Measurements from ENCODE around the gene SLC4A5.
"Not testable (repeated sequence)": the region's sequence is repeated elsewhere in the genome, so short reads cannot be mapped to it uniquely, and the experiment has no call there.

Gene SLC4A5

DNA sequence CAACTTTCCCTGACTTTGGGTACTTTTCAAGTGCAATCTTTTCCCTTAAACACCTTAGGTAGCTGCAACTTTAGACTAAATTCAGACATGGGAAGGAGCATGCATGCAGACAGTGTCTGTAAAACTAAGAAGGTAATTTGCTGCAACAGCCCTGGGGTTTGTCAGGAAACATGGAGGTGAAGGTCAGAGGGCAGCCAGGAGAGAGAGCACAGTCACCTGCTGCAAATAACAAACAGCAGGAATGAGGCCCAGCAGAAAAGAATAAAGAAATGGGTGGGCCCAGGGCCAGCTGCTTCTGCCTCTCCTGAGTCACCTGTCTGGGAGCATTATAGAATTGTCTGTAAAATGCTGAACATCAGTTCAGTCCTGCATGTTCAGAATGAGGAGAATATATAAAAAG, 109.6 kb downstream of the SLC4A5 start:
- Histone ChIP-seq H3K23ac (ENCODE audit: low read length) (no peak overlapping the region), H3K27ac (ENCODE audit: low read depth, low read length) (no peak overlapping the region), H3K79me1 (ENCODE audit: low read length) (no peaks in the 10 kb centered on the region), H3K27me3 (ENCODE audit: insufficient read depth, low read length) (no peaks in the 10 kb centered on the region), H3K9ac (ENCODE audit: low read length) (no peak overlapping the region), H4K8ac (ENCODE audit: low read depth, low read length) (no peak overlapping the region), H4K12ac (ENCODE audit: low read depth, low read length) (no peak overlapping the region), H3K18ac (ENCODE audit: low read length) (no peak overlapping the region), H3K9me3 (ENCODE audit: insufficient read depth, low read depth, low read length) (peaks cover 2% of the 10 kb centered on the region), H3K4ac (ENCODE audit: low read depth, low read length) (no peak overlapping the region), H3K36me3 (ENCODE audit: control insufficient read depth in 1 of 2, insufficient read depth in 2 of 2, low read length in 2 of 2) (no peaks in the 10 kb centered on the region), H2AK5ac (ENCODE audit: low read length) (no peak overlapping the region), H2BK5ac (ENCODE audit: low read depth, low read length, poor library complexity) (no peak overlapping the region), H3K79me2 (ENCODE audit: control insufficient read depth, insufficient read depth, low read length, poor library complexity) (no peaks in the 10 kb centered on the region), H2BK12ac (ENCODE audit: low read length) (no peak overlapping the region), H2AFZ (ENCODE audit: insufficient read depth, low read length, poor library complexity) (no peak overlapping the region), H3K4me2 (ENCODE audit: low read length) (no peak overlapping the region), H2BK120ac (ENCODE audit: insufficient read depth, low read length, poor library complexity) (no peak overlapping the region), H3K4me3 (ENCODE audit: low read depth, low read length) (no peak overlapping the region), H3K4me1 (ENCODE audit: control insufficient read depth in 1 of 2, insufficient read depth in 2 of 2, low read length in 2 of 2) (peaks cover 0 to 1% of the 10 kb centered on the region in 2 experiments), H3K14ac (ENCODE audit: low read length) (no peak overlapping the region), H4K91ac (ENCODE audit: low read depth, low read length) (no peak overlapping the region)
- DNase-seq, result no peak

DNA sequence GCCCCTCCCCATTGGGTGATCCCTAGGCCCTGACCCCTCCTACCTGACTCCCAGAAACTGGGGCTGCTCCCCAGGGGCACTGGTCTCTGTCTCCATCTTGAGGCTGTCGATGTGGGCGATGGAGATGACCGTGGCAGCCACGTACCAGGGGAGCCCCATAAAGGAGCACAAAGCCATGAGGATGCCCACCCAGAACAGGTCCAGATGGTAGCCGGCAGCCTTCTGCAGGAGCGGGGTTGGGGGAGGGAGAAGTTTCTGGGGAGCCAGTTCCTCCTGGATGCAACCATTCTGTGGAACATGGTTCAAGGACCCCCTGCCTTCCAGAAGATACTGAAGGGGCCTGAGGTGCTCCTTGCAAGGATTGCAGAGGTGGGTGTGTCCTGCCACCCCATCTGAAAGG, 110.8 kb downstream of the SLC4A5 start:
- no peak overlapping the region for H4K12ac ChIP-seq (ENCODE audit: low read depth, low read length)
- H3K23ac ChIP-seq (ENCODE audit: low read length), result no peak overlapping the region
- no peak overlapping the region for H2BK12ac ChIP-seq (ENCODE audit: low read length)
- DNase-seq, result no peak
- no peaks in the 10 kb centered on the region for H3K79me1 ChIP-seq (ENCODE audit: low read length)
- H3K27ac ChIP-seq (ENCODE audit: low read depth, low read length), result no peak overlapping the region
- no peak overlapping the region for H3K18ac ChIP-seq (ENCODE audit: low read length)
- peaks cover 0 to 3% of the 10 kb centered on the region in 2 experiments for H3K4me1 ChIP-seq (ENCODE audit: control insufficient read depth in 1 of 2, insufficient read depth in 2 of 2, low read length in 2 of 2)
- H2AK5ac ChIP-seq (ENCODE audit: low read length), result no peak overlapping the region
- peaks cover 2% of the 10 kb centered on the region for H3K9me3 ChIP-seq (ENCODE audit: insufficient read depth, low read depth, low read length)
- H3K36me3 ChIP-seq (ENCODE audit: control insufficient read depth in 1 of 2, insufficient read depth in 2 of 2, low read length in 2 of 2), result no peaks in the 10 kb centered on the region
- no peak overlapping the region for H3K4ac ChIP-seq (ENCODE audit: low read depth, low read length)
- no peak overlapping the region for H2BK120ac ChIP-seq (ENCODE audit: insufficient read depth, low read length, poor library complexity)
- H2AFZ ChIP-seq (ENCODE audit: insufficient read depth, low read length, poor library complexity), result no peak overlapping the region
- H3K4me2 ChIP-seq (ENCODE audit: low read length), result no peak overlapping the region
- H2BK5ac ChIP-seq (ENCODE audit: low read depth, low read length, poor library complexity), result no peak overlapping the region
- H3K9ac ChIP-seq (ENCODE audit: low read length), result no peak overlapping the region
- no peak overlapping the region for H4K91ac ChIP-seq (ENCODE audit: low read depth, low read length)
- H3K4me3 ChIP-seq (ENCODE audit: low read depth, low read length), result no peak overlapping the region
- H4K8ac ChIP-seq (ENCODE audit: low read depth, low read length), result no peak overlapping the region
- no peaks in the 10 kb centered on the region for H3K27me3 ChIP-seq (ENCODE audit: insufficient read depth, low read length)
- no peaks in the 10 kb centered on the region for H3K79me2 ChIP-seq (ENCODE audit: control insufficient read depth, insufficient read depth, low read length, poor library complexity)
- no CpG with 5 or more reads among the region's 6 CpGs for WGBS (ENCODE audit: extremely low coverage, insufficient coverage, insufficient read length)
- H3K14ac ChIP-seq (ENCODE audit: low read length), result no peak overlapping the region

DNA sequence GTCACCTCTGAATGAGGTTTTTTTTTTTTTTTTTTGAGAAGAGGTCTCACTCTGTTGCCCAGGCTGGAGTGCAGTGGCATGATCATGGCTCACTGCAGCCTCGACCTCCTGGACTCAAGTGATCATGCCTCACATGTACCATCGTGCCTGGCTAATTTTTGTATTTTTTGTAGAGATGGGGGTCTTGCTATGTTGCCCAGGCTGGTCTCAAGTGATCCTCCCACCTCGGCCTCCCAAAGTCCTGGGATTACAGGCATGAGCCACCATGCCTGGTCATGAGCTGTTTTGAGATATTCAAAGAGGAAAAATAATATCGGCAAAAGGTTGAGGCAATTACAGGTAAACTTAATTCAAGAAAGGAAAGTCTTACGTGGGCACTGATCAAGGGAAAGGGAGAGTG, 113.4 kb downstream of the SLC4A5 start:
- H3K27me3 ChIP-seq (ENCODE audit: insufficient read depth, low read length); H3K27ac ChIP-seq (ENCODE audit: low read depth, low read length); H3K4me2 ChIP-seq (ENCODE audit: low read length); H2AK5ac ChIP-seq (ENCODE audit: low read length); H3K9ac ChIP-seq (ENCODE audit: low read length); H2BK120ac ChIP-seq (ENCODE audit: insufficient read depth, low read length, poor library complexity); H3K23ac ChIP-seq (ENCODE audit: low read length); H4K12ac ChIP-seq (ENCODE audit: low read depth, low read length); H2BK12ac ChIP-seq (ENCODE audit: low read length); H3K9me3 ChIP-seq (ENCODE audit: insufficient read depth, low read depth, low read length); H3K79me2 ChIP-seq (ENCODE audit: control insufficient read depth, insufficient read depth, low read length, poor library complexity); H4K91ac ChIP-seq (ENCODE audit: low read depth, low read length); H3K79me1 ChIP-seq (ENCODE audit: low read length); H3K4me3 ChIP-seq (ENCODE audit: low read depth, low read length); H3K36me3 ChIP-seq (ENCODE audit: control insufficient read depth in 1 of 2, insufficient read depth in 2 of 2, low read length in 2 of 2); H2BK5ac ChIP-seq (ENCODE audit: low read depth, low read length, poor library complexity); DNase-seq; H2AFZ ChIP-seq (ENCODE audit: insufficient read depth, low read length, poor library complexity); H4K8ac ChIP-seq (ENCODE audit: low read depth, low read length); H3K4ac ChIP-seq (ENCODE audit: low read depth, low read length); H3K14ac ChIP-seq (ENCODE audit: low read length); H3K18ac ChIP-seq (ENCODE audit: low read length): not testable (repeated sequence)
- no CpG with 5 or more reads among the region's 5 CpGs for WGBS (ENCODE audit: extremely low coverage, insufficient coverage, insufficient read length)
- H3K4me1 ChIP-seq (ENCODE audit: control insufficient read depth in 1 of 2, insufficient read depth in 2 of 2, low read length in 2 of 2), result peaks cover 9 to 15% of the 10 kb centered on the region in 2 experiments

DNA sequence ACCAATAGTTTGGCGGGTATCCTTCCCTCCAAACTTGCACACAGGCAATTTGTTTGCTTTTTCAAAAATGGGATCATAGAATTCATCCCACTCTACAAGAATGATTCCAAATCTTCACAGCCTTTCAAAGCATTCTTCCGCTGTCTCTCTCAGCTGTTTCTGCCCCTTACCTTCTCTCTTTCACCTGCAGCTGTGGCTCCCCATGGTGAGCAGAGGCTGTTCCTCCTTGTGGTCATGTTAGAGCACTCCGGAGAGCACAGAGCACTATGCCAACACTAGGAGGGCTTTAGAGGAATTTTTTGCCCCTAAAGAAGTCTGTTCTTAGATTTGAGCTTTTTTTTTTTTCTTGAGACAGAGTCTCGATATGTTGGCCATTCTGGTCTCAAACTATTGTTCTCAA, 114.4 kb downstream of the SLC4A5 start:
- Histone ChIP-seq H3K79me2 (ENCODE audit: control insufficient read depth, insufficient read depth, low read length, poor library complexity) (no peaks in the 10 kb centered on the region), H3K9me3 (ENCODE audit: insufficient read depth, low read depth, low read length) (peaks cover 5% of the 10 kb centered on the region), H3K79me1 (ENCODE audit: low read length) (no peaks in the 10 kb centered on the region), H2AK5ac (ENCODE audit: low read length) (no peak overlapping the region), H3K4ac (ENCODE audit: low read depth, low read length) (no peak overlapping the region), H2BK120ac (ENCODE audit: insufficient read depth, low read length, poor library complexity) (no peak overlapping the region), H3K14ac (ENCODE audit: low read length) (no peak overlapping the region), H3K9ac (ENCODE audit: low read length) (no peak overlapping the region), H3K27me3 (ENCODE audit: insufficient read depth, low read length) (no peaks in the 10 kb centered on the region), H3K23ac (ENCODE audit: low read length) (no peak overlapping the region), H3K4me1 (ENCODE audit: control insufficient read depth in 1 of 2, insufficient read depth in 2 of 2, low read length in 2 of 2) (peaks cover 9 to 19% of the 10 kb centered on the region in 2 experiments), H4K12ac (ENCODE audit: low read depth, low read length) (no peak overlapping the region), H2BK12ac (ENCODE audit: low read length) (no peak overlapping the region), H2AFZ (ENCODE audit: insufficient read depth, low read length, poor library complexity) (no peak overlapping the region), H2BK5ac (ENCODE audit: low read depth, low read length, poor library complexity) (no peak overlapping the region), H3K4me3 (ENCODE audit: low read depth, low read length) (no peak overlapping the region), H3K27ac (ENCODE audit: low read depth, low read length) (no peak overlapping the region), H3K4me2 (ENCODE audit: low read length) (no peak overlapping the region), H3K18ac (ENCODE audit: low read length) (no peak overlapping the region), H4K8ac (ENCODE audit: low read depth, low read length) (no peak overlapping the region), H3K36me3 (ENCODE audit: control insufficient read depth in 1 of 2, insufficient read depth in 2 of 2, low read length in 2 of 2) (no peaks in the 10 kb centered on the region), H4K91ac (ENCODE audit: low read depth, low read length) (no peak overlapping the region)
- no peak for DNase-seq
- no CpG with 5 or more reads among the region's 4 CpGs for WGBS (ENCODE audit: extremely low coverage, insufficient coverage, insufficient read length)

Measured in trophoblast cell (in vitro differentiated cells and primary cell).